BJ (cell line): Measurements from ENCODE around the gene KIAA1671. TPM values are rescaled to one million over a fixed set of nuclear protein-coding genes. Genes with fewer than 3 reads are reported as not detected.

Source experiments
- CTCF ChIA-PET: fragments of 350-600 bp; formaldehyde crosslinking; extraction: SDS; loops from one replicate; lab custom pipeline; 2021; ENCODE audit warnings: antibody characterized with exemption, inconsistent platforms; lab: Yijun Ruan, JAX
- POLR2A ChIA-PET: fragments of 300-600 bp; sonication (Branson Sonifier 250); formaldehyde crosslinking; extraction: SDS; loops from one replicate; lab custom pipeline; 2021; ENCODE audit warnings: antibody characterized with exemption; lab: Charles Lee
- DNase-seq: peaks from one replicate; pipeline ENCODE4 v3.0.0-alpha.2; 2011; ENCODE audit warnings: low read depth
- H3K27me3 ChIP-seq: 2 replicates; pipeline ENCODE4 v1.6.0; 2011; ENCODE audit warnings: low read length; ENCODE audit not compliant: control insufficient read depth, insufficient read depth
- H3K36me3 ChIP-seq: 2 replicates; pipeline ENCODE4 v1.5.1; 2011; ENCODE audit warnings: low read length; ENCODE audit not compliant: control insufficient read depth, insufficient read depth
- H3K4me3 ChIP-seq: 2 replicates; pipeline ENCODE4 v1.5.1; 2011; ENCODE audit warnings: low read depth, mild to moderate bottlenecking, control low read depth, low read length
- CTCF ChIP-seq: IDR thresholded peaks from 2 replicates; pipeline ENCODE4 v1.5.1; 2011; ENCODE audit warnings: low read depth, mild to moderate bottlenecking, control low read depth, inconsistent platforms, low read length, moderate library complexity; ENCODE audit not compliant: insufficient read depth
- polyA plus RNA-seq: library from polyadenylated mRNA; depleted of rRNA; stranded (reverse); fragments of >200 nt; gene quantifications from 2 replicates; pipeline ENCODE4 v1.2.3, GENCODE V29; 2011

Gene KIAA1671
- polyA plus RNA-seq, 1 experiment: 0.11 TPM

GRCh38 chr22:25064894-25065560 lies 112.5 kb downstream of the KIAA1671 start:
- Histone ChIP-seq H3K4me3 (no peak overlapping the region), H3K27me3 (peaks cover 4% of the 10 kb centered on the region), H3K36me3 (no peaks in the 10 kb centered on the region)
- TF ChIP-seq CTCF: no peak
- CTCF ChIA-PET: interaction anchor here (0.5 kb wide), 1 partner anchor 51 kb away, joined by 4 read pairs; no protein-coding TSS in a partner anchor
- POLR2A ChIA-PET: no interaction called here
- DNase-seq: no peak

DNA sequence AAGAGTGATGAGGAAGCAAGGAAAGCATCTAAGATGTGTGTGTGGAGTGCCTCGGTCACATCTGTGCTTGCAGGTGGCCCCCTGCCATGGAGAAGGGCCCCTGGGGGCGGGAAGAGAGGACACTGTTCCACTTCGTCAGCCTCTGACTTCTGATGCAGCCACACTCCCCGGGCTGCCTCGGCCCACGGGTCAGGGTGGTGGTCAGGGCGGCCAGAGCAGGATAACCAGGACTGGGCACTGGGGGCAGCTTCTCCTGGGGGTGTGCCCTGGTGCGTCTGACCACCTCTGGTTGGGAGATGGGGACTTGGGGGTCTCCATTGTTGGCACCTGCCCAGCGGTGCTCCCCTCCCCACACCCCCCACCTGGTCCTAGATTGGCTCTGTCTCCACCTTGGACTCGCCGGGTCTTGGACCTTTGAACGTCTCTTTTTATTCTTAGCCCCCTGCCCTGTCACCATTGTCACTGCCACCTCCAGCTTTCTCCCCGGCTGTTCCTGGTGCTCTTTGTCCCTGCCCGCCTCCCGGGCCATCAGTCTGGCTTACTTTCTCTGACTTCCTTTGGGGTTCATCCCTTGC lies 114.4 kb downstream of the KIAA1671 start:
- Histone ChIP-seq H3K4me3 (no peak overlapping the region), H3K36me3 (no peaks in the 10 kb centered on the region), H3K27me3 (peaks cover 4% of the 10 kb centered on the region)
- no peak for TF ChIP-seq CTCF
- DNase-seq: no peak
- ChIA-PET CTCF (interaction anchor here (1.3 kb wide), 1 partner anchor 264 kb away, joined by 3 read pairs; no protein-coding TSS in a partner anchor), POLR2A (no interaction called here)

DNA sequence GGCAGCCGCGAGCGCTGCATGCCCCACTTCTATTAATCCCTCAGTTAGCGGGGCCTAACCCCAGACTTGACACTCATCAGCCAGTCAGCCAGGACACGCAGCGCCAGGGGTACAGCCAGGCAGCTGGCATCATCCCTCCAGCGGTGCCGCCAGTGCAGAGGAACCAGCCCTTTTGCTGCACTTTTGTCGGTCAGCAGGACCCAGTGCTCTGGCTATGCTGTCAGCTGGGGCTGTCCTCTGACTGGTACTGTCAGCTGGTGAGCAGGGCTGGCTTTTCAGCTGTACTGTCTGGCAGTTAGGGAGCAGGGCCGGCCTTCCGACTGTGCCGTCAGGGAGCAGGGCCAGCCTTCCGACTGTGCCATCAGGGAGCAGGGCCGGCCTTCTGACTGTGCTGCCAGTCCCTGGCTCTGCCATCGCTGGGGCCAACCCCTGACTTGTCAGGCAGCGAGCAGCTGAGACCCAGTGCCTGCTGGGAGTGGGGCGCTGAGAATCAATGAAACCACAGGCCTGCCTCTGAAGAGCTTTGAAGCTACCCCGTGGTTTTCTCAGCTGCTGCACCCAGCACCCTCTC lies 115.4 kb downstream of the KIAA1671 start:
- Histone ChIP-seq H3K36me3 (no peaks in the 10 kb centered on the region), H3K4me3 (no peak overlapping the region), H3K27me3 (peaks cover 4% of the 10 kb centered on the region)
- ChIA-PET CTCF (no interaction called here), POLR2A (no interaction called here)
- DNase-seq: no peak
- no peak for TF ChIP-seq CTCF

GRCh38 chr22:25068707-25069106 lies 116.2 kb downstream of the KIAA1671 start:
- no peak overlapping the region for H3K4me3 ChIP-seq
- TF ChIP-seq CTCF: no peak
- ChIA-PET POLR2A (no interaction called here), CTCF (no interaction called here)
- peaks cover 4% of the 10 kb centered on the region for H3K27me3 ChIP-seq
- no peaks in the 10 kb centered on the region for H3K36me3 ChIP-seq
- DNase-seq: no peak

GRCh38 chr22:25069426-25069757 lies 116.9 kb downstream of the KIAA1671 start:
- ChIA-PET POLR2A (no interaction called here), CTCF (no interaction called here)
- peaks cover 4% of the 10 kb centered on the region for H3K27me3 ChIP-seq
- no peak for DNase-seq
- no peak overlapping the region for H3K4me3 ChIP-seq
- no peak for TF ChIP-seq CTCF
- no peaks in the 10 kb centered on the region for H3K36me3 ChIP-seq
